GM12892 (cell line): Measurements from ENCODE around the gene UST.

Experiments used
- POLR2A ChIP-seq: IDR thresholded peaks from 2 replicates; pipeline ENCODE4 v1.6.1; 2011; ENCODE audit warnings: low read depth, low read length, control low read depth
- POLR2AphosphoS5 ChIP-seq: IDR thresholded peaks from 2 replicates; pipeline ENCODE4 v1.6.1; 2011; ENCODE audit warnings: low read depth, low read length, control low read depth
- TAF1 ChIP-seq: IDR thresholded peaks from 2 replicates; pipeline ENCODE4 v1.6.1; 2011; ENCODE audit warnings: low read depth, mild to moderate bottlenecking, control low read depth, low read length, borderline replicate concordance

- no peak for TF ChIP-seq POLR2A
- TF ChIP-seq TAF1, result no peak
- no peak for TF ChIP-seq POLR2AphosphoS5
Measured at GRCh38 chr6:148972481-148972880, 225.7 kb downstream of the UST start.
